ENCODE measurements around the gene TENM4.

The TENM4 gene

DNA sequence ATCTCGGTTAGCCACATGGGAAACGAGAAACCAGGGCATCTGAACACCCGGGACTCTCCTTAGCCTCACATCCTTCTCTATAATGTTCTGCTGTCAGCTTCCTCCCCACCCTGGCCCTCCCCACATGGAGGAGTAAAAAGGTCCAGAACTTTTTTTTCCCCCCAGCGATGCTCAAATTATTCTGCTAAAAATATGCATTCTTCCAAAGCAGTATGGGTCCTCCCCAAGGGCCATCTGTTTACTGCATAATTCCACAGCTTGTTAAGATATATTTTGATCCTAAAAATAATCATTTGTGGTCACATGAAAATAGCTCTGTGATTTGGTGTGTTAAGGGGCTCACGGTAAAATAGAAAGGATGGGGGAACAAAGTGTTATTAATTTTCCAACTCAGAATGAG is 584.6 kb downstream of the TENM4 start:
- Histone ChIP-seq H3K4me3 (ENCODE audit: low read depth, low read length) (no peak overlapping the region), H3K36me3 (ENCODE audit: insufficient read depth, low read length) (no peaks in the 10 kb centered on the region), H3K27me3 (ENCODE audit: insufficient read depth, low read length) (peaks cover 15% of the 10 kb centered on the region; the same call in 1 of the 2 replicates), H3K27ac (ENCODE audit: low read depth, low read length) (no peak overlapping the region), H2AFZ (ENCODE audit: low read length, unreplicated experiment) (no peak overlapping the region), H3K4me1 (ENCODE audit: control insufficient read depth, insufficient read depth, low read length, unreplicated experiment) (no peaks in the 10 kb centered on the region), H3K79me2 (ENCODE audit: control insufficient read depth, insufficient read depth, low read length, unreplicated experiment) (no peaks in the 10 kb centered on the region)

DNA sequence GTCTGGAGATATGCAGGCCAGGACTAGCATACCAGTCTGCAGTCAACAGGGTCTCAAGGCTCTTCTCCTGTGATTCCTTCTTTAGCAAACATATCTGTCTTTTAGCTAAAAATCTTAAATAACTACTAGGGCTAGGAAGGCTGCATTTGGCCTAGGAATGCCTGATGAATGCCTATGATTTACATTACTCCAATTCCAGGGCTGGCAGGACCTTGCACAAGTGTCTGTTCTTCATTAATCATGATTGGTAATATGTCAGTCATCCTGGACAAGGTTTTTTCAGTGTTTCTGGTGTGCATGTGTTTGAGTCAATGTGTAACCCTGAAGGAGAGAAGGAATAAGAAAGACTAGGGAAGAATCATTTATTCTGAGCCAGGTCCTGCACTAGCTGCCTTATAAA is 585.7 kb downstream of the TENM4 start:
- no peak overlapping the region for H3K27ac ChIP-seq (ENCODE audit: low read depth, low read length)
- H3K4me3 ChIP-seq (ENCODE audit: low read depth, low read length) = no peak overlapping the region
- no peak overlapping the region for H2AFZ ChIP-seq (ENCODE audit: low read length, unreplicated experiment)
- peaks cover 15% of the 10 kb centered on the region; the same call in 1 of the 2 replicates for H3K27me3 ChIP-seq (ENCODE audit: insufficient read depth, low read length)
- H3K36me3 ChIP-seq (ENCODE audit: insufficient read depth, low read length) = no peaks in the 10 kb centered on the region
- no peaks in the 10 kb centered on the region for H3K79me2 ChIP-seq (ENCODE audit: control insufficient read depth, insufficient read depth, low read length, unreplicated experiment)
- no peaks in the 10 kb centered on the region for H3K4me1 ChIP-seq (ENCODE audit: control insufficient read depth, insufficient read depth, low read length, unreplicated experiment)

DNA sequence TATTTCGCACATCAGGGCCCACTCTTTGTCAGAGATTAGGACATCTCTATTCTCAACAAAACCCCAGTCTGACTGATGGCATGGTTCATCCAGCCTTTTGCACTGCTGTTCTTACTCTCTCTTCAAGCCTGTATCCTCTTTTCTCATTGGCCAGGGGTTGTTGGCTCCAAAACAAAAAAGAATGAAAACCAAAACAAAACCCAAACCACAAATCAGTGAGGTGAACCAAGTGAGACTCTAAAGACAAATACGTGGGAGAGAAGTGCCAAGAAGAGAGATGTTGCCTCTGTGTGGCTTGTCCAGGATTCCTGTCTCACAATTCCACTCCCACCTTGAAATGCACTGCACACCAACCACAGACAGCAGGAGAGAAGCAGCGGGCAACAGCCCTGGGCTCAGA is 587.3 kb downstream of the TENM4 start:
- Histone ChIP-seq H2AFZ (ENCODE audit: low read length, unreplicated experiment) (no peak overlapping the region), H3K27ac (ENCODE audit: low read depth, low read length) (no peak overlapping the region), H3K79me2 (ENCODE audit: control insufficient read depth, insufficient read depth, low read length, unreplicated experiment) (no peaks in the 10 kb centered on the region), H3K27me3 (ENCODE audit: insufficient read depth, low read length) (peaks cover 29% of the 10 kb centered on the region; the same call in 1 of the 2 replicates), H3K4me3 (ENCODE audit: low read depth, low read length) (no peak overlapping the region), H3K36me3 (ENCODE audit: insufficient read depth, low read length) (no peaks in the 10 kb centered on the region), H3K4me1 (ENCODE audit: control insufficient read depth, insufficient read depth, low read length, unreplicated experiment) (no peaks in the 10 kb centered on the region)

DNA sequence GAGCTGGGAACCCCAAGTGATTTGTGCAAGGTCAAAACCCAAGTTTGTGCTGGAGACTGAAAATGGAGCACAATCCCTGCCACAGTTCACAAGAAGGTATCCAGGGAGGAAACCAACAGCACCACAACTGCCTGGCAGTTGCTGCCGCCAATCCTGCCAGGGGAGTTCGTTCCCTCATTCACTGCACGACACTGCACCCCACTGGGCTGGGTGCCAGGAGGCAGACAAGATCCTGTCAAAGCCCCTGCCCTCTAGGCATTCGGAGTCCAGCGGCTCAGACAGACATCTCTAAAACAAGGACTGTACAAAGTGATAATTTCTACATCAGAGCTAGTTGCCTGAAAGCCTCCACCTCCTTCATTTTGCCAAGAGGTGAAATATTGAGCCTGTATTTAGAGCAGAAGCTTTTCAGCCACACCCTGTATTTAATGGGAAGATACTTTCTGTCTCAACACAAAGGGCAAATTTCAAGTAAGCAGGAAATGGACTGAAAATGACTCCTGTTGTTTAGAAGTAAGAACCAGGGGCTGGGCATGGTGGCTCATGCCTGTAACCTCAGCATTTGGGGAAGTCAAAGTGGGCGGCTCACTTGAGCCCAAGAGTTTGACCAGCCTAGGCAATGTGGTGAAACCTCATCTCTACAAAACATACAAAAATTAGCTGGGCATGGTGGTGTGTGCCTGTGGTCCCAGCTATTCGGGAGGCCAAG is 588.8 kb downstream of the TENM4 start:
- Histone ChIP-seq H2AFZ (ENCODE audit: low read length, unreplicated experiment) (no peak overlapping the region), H3K36me3 (ENCODE audit: insufficient read depth, low read length) (no peaks in the 10 kb centered on the region), H3K27ac (ENCODE audit: low read depth, low read length) (no peak overlapping the region), H3K4me1 (ENCODE audit: control insufficient read depth, insufficient read depth, low read length, unreplicated experiment) (no peaks in the 10 kb centered on the region), H3K79me2 (ENCODE audit: control insufficient read depth, insufficient read depth, low read length, unreplicated experiment) (no peaks in the 10 kb centered on the region), H3K27me3 (ENCODE audit: insufficient read depth, low read length) (peaks cover 41% of the 10 kb centered on the region), H3K4me3 (ENCODE audit: low read depth, low read length) (no peak overlapping the region)

DNA sequence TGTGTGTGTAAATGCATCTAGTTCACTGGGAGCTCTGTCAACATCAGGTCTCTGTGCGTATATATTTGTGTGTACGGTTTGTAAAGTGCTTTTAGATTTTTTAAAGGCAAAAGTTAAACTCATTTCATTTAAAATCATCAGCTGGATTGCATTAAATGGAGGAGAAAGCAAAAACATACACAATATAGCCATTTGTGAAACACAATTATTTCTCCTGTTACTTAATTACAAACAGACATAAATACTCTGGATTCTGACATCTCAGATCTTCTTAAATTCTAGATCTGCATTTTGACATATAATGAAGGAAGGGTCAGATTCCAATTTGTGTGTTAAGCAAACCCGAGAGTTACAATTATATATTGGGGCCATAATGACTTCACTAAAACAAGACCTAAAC is 590.8 kb downstream of the TENM4 start:
- H3K27me3 ChIP-seq (ENCODE audit: insufficient read depth, low read length) = peaks cover 35% of the 10 kb centered on the region
- no peak overlapping the region for H3K4me3 ChIP-seq (ENCODE audit: low read depth, low read length)
- H3K79me2 ChIP-seq (ENCODE audit: control insufficient read depth, insufficient read depth, low read length, unreplicated experiment) = no peaks in the 10 kb centered on the region
- H3K27ac ChIP-seq (ENCODE audit: low read depth, low read length) = no peak overlapping the region
- H3K36me3 ChIP-seq (ENCODE audit: insufficient read depth, low read length) = no peaks in the 10 kb centered on the region
- no peaks in the 10 kb centered on the region for H3K4me1 ChIP-seq (ENCODE audit: control insufficient read depth, insufficient read depth, low read length, unreplicated experiment)
- no peak overlapping the region for H2AFZ ChIP-seq (ENCODE audit: low read length, unreplicated experiment)

DNA sequence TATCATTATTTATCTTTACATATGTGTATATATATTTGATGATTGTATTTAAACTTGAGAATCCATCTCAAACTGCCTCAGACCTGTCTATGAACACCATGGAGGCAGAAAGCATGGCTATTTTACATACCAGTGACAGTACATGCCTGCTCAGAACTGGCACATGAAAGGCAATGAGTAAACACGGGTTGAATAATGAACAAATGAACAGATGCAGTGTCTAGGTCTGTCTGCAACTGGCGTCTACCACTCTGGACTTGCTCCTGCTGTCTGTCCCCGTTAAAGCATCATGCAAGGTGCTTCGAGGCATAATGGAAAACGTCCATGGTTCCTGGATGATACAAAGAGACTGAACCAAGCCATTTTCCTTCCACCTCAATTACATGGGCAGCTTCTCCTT is 594.6 kb downstream of the TENM4 start:
- no peaks in the 10 kb centered on the region for H3K4me1 ChIP-seq (ENCODE audit: control insufficient read depth, insufficient read depth, low read length, unreplicated experiment)
- peaks cover 34% of the 10 kb centered on the region for H3K27me3 ChIP-seq (ENCODE audit: insufficient read depth, low read length)
- no peaks in the 10 kb centered on the region for H3K79me2 ChIP-seq (ENCODE audit: control insufficient read depth, insufficient read depth, low read length, unreplicated experiment)
- H3K27ac ChIP-seq (ENCODE audit: low read depth, low read length) = no peak overlapping the region
- no peak overlapping the region for H2AFZ ChIP-seq (ENCODE audit: low read length, unreplicated experiment)
- no peaks in the 10 kb centered on the region for H3K36me3 ChIP-seq (ENCODE audit: insufficient read depth, low read length)
- no peak overlapping the region for H3K4me3 ChIP-seq (ENCODE audit: low read depth, low read length)

DNA sequence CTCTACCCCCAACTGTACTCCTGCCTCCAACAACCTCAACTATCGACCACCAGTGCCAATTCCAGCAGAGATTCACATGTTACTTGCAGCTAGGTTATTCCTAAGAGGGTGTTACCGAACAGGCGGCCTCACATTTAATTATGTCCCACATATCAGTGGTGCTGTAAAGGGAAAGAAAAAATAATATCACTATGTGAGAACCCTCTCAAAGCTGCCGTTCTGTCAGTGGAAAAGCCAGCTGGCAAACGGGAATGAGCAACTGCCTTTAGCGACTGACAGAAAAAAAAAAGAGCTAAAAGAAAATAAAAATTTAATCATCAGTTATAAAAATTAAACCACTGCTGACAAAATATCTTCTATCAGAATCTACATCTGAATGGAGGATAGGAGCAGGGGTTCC is 595.3 kb downstream of the TENM4 start:
- Histone ChIP-seq H3K4me1 (ENCODE audit: control insufficient read depth, insufficient read depth, low read length, unreplicated experiment) (no peaks in the 10 kb centered on the region), H3K27me3 (ENCODE audit: insufficient read depth, low read length) (peaks cover 34% of the 10 kb centered on the region), H3K4me3 (ENCODE audit: low read depth, low read length) (no peak overlapping the region), H3K36me3 (ENCODE audit: insufficient read depth, low read length) (no peaks in the 10 kb centered on the region), H2AFZ (ENCODE audit: low read length, unreplicated experiment) (no peak overlapping the region), H3K79me2 (ENCODE audit: control insufficient read depth, insufficient read depth, low read length, unreplicated experiment) (no peaks in the 10 kb centered on the region), H3K27ac (ENCODE audit: low read depth, low read length) (no peak overlapping the region)

DNA sequence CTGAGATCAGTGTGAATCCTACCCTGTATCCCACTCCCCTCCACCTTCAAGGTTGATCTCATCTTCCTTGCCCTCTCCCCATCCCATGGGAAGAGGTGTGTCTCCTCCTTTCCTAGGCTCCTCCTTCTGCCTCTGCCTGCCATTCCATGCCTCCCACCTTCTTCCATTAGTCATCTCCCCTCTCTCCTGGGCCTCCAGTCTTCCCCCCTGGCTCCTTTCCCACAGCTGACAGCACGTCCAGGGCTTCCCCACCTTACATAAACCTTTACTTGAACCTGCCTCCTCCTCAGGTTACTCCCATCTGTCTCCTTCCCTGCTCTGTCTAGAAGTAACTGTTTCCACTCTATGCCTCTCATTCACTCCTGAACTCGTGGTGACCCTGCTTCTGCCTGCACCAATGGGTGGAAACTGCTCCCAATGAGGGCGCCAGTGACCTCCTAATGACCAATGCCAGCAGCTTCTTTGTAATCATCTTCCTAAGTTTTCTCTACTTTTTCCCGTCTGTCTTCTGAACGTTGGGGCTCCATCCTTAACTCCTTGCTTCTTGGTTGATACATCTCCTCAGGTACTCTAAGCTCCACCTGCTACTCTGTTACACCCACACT is 599.3 kb downstream of the TENM4 start:
- Histone ChIP-seq H3K27me3 (ENCODE audit: insufficient read depth, low read length) (peaks cover 3% of the 10 kb centered on the region), H3K36me3 (ENCODE audit: insufficient read depth, low read length) (no peaks in the 10 kb centered on the region), H3K4me1 (ENCODE audit: control insufficient read depth, insufficient read depth, low read length, unreplicated experiment) (no peaks in the 10 kb centered on the region), H2AFZ (ENCODE audit: low read length, unreplicated experiment) (no peak overlapping the region), H3K4me3 (ENCODE audit: low read depth, low read length) (no peak overlapping the region), H3K79me2 (ENCODE audit: control insufficient read depth, insufficient read depth, low read length, unreplicated experiment) (no peaks in the 10 kb centered on the region), H3K27ac (ENCODE audit: low read depth, low read length) (no peak overlapping the region)

DNA sequence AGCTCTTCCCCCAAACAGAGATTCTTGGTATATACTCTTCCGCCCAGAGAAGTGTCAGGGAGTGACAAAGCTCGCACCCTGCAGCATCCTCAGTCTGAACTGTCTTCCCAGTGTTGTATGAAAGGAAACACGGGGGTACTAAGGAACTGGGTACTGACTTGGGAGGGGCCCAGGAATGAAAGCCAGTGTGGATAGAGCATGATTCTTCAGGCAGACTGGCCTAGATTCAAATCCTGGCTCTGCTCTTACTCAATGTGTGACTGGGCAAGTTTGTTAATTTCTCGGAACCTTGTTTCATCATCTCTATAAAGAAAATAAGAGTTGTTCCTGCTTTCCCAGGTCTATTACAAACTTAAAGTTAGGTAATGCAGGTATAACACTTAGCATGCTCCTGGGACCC is 600.2 kb downstream of the TENM4 start:
- Histone ChIP-seq H3K4me1 (ENCODE audit: control insufficient read depth, insufficient read depth, low read length, unreplicated experiment) (no peaks in the 10 kb centered on the region), H3K27ac (ENCODE audit: low read depth, low read length) (peak overlapping the region; percentile 37; the same call in 1 of the 2 replicates), H3K36me3 (ENCODE audit: insufficient read depth, low read length) (no peaks in the 10 kb centered on the region), H3K79me2 (ENCODE audit: control insufficient read depth, insufficient read depth, low read length, unreplicated experiment) (no peaks in the 10 kb centered on the region), H3K4me3 (ENCODE audit: low read depth, low read length) (no peak overlapping the region), H2AFZ (ENCODE audit: low read length, unreplicated experiment) (peak overlapping the region; percentile 64), H3K27me3 (ENCODE audit: insufficient read depth, low read length) (no peaks in the 10 kb centered on the region)

DNA sequence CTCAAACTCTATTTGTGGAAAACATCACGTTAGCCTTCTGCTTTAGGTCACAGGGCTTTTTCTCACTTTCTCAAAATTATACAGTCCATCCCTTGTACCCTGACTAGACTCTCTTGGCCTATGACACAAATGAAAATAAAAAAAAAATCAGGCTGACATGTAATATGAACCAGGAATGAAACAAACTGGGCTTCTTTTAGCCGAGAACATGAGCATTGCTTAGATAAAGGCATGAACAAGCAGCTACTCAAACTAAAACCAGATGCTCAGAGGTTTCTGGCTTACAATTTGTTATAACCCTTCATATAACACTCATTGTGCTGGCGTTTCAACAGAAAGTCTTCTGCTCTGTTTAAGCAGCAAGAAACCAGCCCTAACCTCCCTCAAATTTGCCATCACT is 600.6 kb downstream of the TENM4 start:
- H3K27ac ChIP-seq (ENCODE audit: low read depth, low read length) = peak overlapping the region; percentile 37; the same call in 1 of the 2 replicates
- H2AFZ ChIP-seq (ENCODE audit: low read length, unreplicated experiment) = peak overlapping the region; percentile 64
- no peaks in the 10 kb centered on the region for H3K79me2 ChIP-seq (ENCODE audit: control insufficient read depth, insufficient read depth, low read length, unreplicated experiment)
- no peaks in the 10 kb centered on the region for H3K4me1 ChIP-seq (ENCODE audit: control insufficient read depth, insufficient read depth, low read length, unreplicated experiment)
- no peaks in the 10 kb centered on the region for H3K36me3 ChIP-seq (ENCODE audit: insufficient read depth, low read length)
- no peaks in the 10 kb centered on the region for H3K27me3 ChIP-seq (ENCODE audit: insufficient read depth, low read length)
- no peak overlapping the region for H3K4me3 ChIP-seq (ENCODE audit: low read depth, low read length)

DNA sequence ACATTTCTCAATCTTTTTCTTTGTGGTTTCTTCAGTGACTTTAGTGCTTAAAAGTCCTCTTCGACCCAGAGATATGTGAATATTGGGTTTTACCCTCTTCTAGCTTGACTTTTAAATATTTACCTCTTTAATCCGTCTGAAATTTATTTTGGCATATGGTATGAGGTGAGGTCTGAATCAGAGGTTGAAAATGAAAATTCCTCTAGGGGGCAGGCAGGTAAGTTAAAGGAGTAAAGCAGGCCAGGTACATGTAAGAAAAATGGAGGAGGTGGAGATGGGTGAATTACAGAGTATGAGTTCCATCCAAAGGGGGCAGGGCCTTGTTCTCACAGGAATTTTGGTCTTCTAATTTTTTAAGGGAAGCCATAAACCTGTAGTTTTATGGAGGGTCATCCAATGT is 602.4 kb downstream of the TENM4 start:
- no peaks in the 10 kb centered on the region for H3K79me2 ChIP-seq (ENCODE audit: control insufficient read depth, insufficient read depth, low read length, unreplicated experiment)
- H3K27me3 ChIP-seq (ENCODE audit: insufficient read depth, low read length) = no peaks in the 10 kb centered on the region
- H3K4me3 ChIP-seq (ENCODE audit: low read depth, low read length) = no peak overlapping the region
- no peak overlapping the region for H3K27ac ChIP-seq (ENCODE audit: low read depth, low read length)
- no peak overlapping the region for H2AFZ ChIP-seq (ENCODE audit: low read length, unreplicated experiment)
- no peaks in the 10 kb centered on the region for H3K36me3 ChIP-seq (ENCODE audit: insufficient read depth, low read length)
- H3K4me1 ChIP-seq (ENCODE audit: control insufficient read depth, insufficient read depth, low read length, unreplicated experiment) = no peaks in the 10 kb centered on the region
